H9 (cell line): Measurements from ENCODE around the gene MACC1. TPM values are rescaled to one million over a fixed set of nuclear protein-coding genes. Genes with fewer than 3 reads are reported as not detected.

Experiments
- DNase-seq: peaks from one replicate; pipeline ENCODE4 v3.0.0-alpha.2; 2017
- H2AFZ ChIP-seq: one replicate; pipeline ENCODE4 v1.6.1; 2013; ENCODE audit warnings: mild to moderate bottlenecking, low read length, control low read depth, moderate library complexity
- H2AK5ac ChIP-seq: 2 replicates; pipeline ENCODE4 v1.6.1; 2013; ENCODE audit warnings: low read length, control low read depth, mixed read lengths; ENCODE audit not compliant: insufficient read length
- H2BK120ac ChIP-seq: one replicate; pipeline ENCODE4 v1.6.1; 2013; ENCODE audit warnings: low read depth, mild to moderate bottlenecking, low read length, control low read depth, inconsistent platforms; ENCODE audit not compliant: poor library complexity, severe bottlenecking
- H2BK12ac ChIP-seq: 2 replicates; pipeline ENCODE4 v1.6.1; 2013; ENCODE audit warnings: low read length, control low read depth, mixed read lengths, low read depth; ENCODE audit not compliant: insufficient read length
- H2BK15ac ChIP-seq: 2 replicates; pipeline ENCODE4 v1.6.1; 2013; ENCODE audit warnings: low read depth, low read length, control low read depth
- H2BK20ac ChIP-seq: one replicate; pipeline ENCODE4 v1.6.1; 2013; ENCODE audit warnings: low read depth, mild to moderate bottlenecking, low read length, control low read depth, inconsistent platforms; ENCODE audit not compliant: poor library complexity, severe bottlenecking
- H2BK5ac ChIP-seq: 2 replicates; pipeline ENCODE4 v1.6.1; 2013; ENCODE audit warnings: low read length, control low read depth, mixed read lengths; ENCODE audit not compliant: insufficient read length
- H3K14ac ChIP-seq: 2 replicates; pipeline ENCODE4 v1.6.1; 2013; ENCODE audit warnings: low read length, control low read depth; ENCODE audit not compliant: insufficient read depth
- H3K18ac ChIP-seq: 2 replicates; pipeline ENCODE4 v1.6.1; 2013; ENCODE audit warnings: low read depth, mild to moderate bottlenecking, mixed read lengths, low read length, control low read depth; ENCODE audit not compliant: insufficient read length
- H3K23ac ChIP-seq: 2 replicates; pipeline ENCODE4 v1.6.1; 2013; ENCODE audit warnings: low read length, control low read depth, mixed read lengths, low read depth; ENCODE audit not compliant: insufficient read length
- H3K23me2 ChIP-seq: 2 replicates; pipeline ENCODE4 v1.6.1; 2013; ENCODE audit warnings: low read depth, mild to moderate bottlenecking, mixed read lengths, low read length, control low read depth; ENCODE audit not compliant: insufficient read length, poor library complexity, severe bottlenecking
- H3K27ac ChIP-seq: 2 replicates; pipeline ENCODE4 v1.5.1; 2013; ENCODE audit warnings: low read length, control low read depth, mixed read lengths, low read depth; ENCODE audit not compliant: insufficient read length
- H3K27me3 ChIP-seq: 2 replicates; pipeline ENCODE4 v1.6.1; 2013; ENCODE audit warnings: low read length, control low read depth, inconsistent platforms; ENCODE audit not compliant: insufficient read depth
- H3K4ac ChIP-seq: 2 replicates; pipeline ENCODE4 v1.6.1; 2013; ENCODE audit warnings: low read depth, mild to moderate bottlenecking, control low read depth, inconsistent platforms, low read length, moderate library complexity
- H3K4me1 ChIP-seq: 2 replicates; pipeline ENCODE4 v1.6.1; 2013; ENCODE audit warnings: low read length, control low read depth, inconsistent platforms; ENCODE audit not compliant: insufficient read depth
- H3K4me2 ChIP-seq: 2 replicates; pipeline ENCODE4 v1.6.1; 2013; ENCODE audit warnings: low read length, control low read depth, mixed read lengths; ENCODE audit not compliant: insufficient read length, insufficient read depth
- H3K56ac ChIP-seq: 2 replicates; pipeline ENCODE4 v1.6.1; 2013; ENCODE audit warnings: low read depth, mild to moderate bottlenecking, mixed read lengths, low read length, control low read depth; ENCODE audit not compliant: insufficient read length
- H3K79me1 ChIP-seq: 2 replicates; pipeline ENCODE4 v1.6.1; 2013; ENCODE audit warnings: low read depth, mild to moderate bottlenecking, moderate library complexity, low read length, control low read depth, inconsistent platforms; ENCODE audit not compliant: insufficient read depth, poor library complexity, severe bottlenecking
- H3K79me2 ChIP-seq: 2 replicates; pipeline ENCODE4 v1.6.1; 2013; ENCODE audit warnings: low read length, control low read depth, inconsistent platforms; ENCODE audit not compliant: insufficient read depth
- H3K9ac ChIP-seq: 2 replicates; pipeline ENCODE4 v1.6.1; 2013; ENCODE audit warnings: low read length, control low read depth, mixed read lengths; ENCODE audit not compliant: insufficient read length; ENCODE audit errors: extremely low read depth
- H3K9me3 ChIP-seq: one replicate; pipeline ENCODE4 v1.6.1; 2013; ENCODE audit warnings: low read depth, low read length, inconsistent platforms; ENCODE audit not compliant: control insufficient read depth
- H3T11ph ChIP-seq: one replicate; pipeline ENCODE4 v1.6.1; 2013; ENCODE audit warnings: mild to moderate bottlenecking, low read length, control low read depth, inconsistent platforms
- H4K20me1 ChIP-seq: one replicate; pipeline ENCODE4 v1.6.1; 2013; ENCODE audit not compliant: control insufficient read depth, insufficient read length, insufficient read depth
- H4K5ac ChIP-seq: 2 replicates; pipeline ENCODE4 v1.6.1; 2013; ENCODE audit warnings: low read depth, mild to moderate bottlenecking, mixed read lengths, low read length, control low read depth; ENCODE audit not compliant: insufficient read length
- H4K8ac ChIP-seq: replicated peaks from 2 replicates; pipeline ENCODE4 v1.6.1; 2013; ENCODE audit warnings: low read length, control low read depth, mixed read lengths, low read depth; ENCODE audit not compliant: insufficient read length
- H4K91ac ChIP-seq: 2 replicates; pipeline ENCODE4 v1.6.1; 2013; ENCODE audit warnings: low read depth, mild to moderate bottlenecking, moderate library complexity, mixed read lengths, low read length, control low read depth; ENCODE audit not compliant: insufficient read length
- H3K27ac Mint-ChIP-seq, 3 experiments: 2 replicates in 2 of 3; 3 replicates in 1 of 3; pipeline ENCODE4 v1.8.0; 2020 to 2021; ENCODE audit warnings: mixed read lengths in 3 of 3, mild to moderate bottlenecking in 1 of 3, moderate library complexity in 1 of 3
- H3K27me3 Mint-ChIP-seq: 2 replicates; pipeline ENCODE4 v1.8.0; 2021; ENCODE audit warnings: low read depth, mild to moderate bottlenecking, moderate library complexity, mixed read lengths
- H3K36me3 Mint-ChIP-seq, 3 experiments: 2 replicates in 2 of 3; 3 replicates in 1 of 3; pipeline ENCODE4 v1.8.0; 2020 to 2021; ENCODE audit warnings: low read depth in 3 of 3, mixed read lengths in 3 of 3; ENCODE audit not compliant: insufficient read depth in 1 of 3
- H3K4me1 Mint-ChIP-seq, 2 experiments: 2 replicates each; pipeline ENCODE4 v1.8.0; 2020; ENCODE audit warnings: mixed read lengths in 2 of 2
- H3K4me3 Mint-ChIP-seq, 2 experiments: 2 replicates in 1 of 2; 3 replicates in 1 of 2; pipeline ENCODE4 v1.8.0; 2020 to 2021; ENCODE audit warnings: mild to moderate bottlenecking in 2 of 2, mixed read lengths in 2 of 2, moderate library complexity in 1 of 2
- H3K9me3 Mint-ChIP-seq, 2 experiments: 2 replicates in 1 of 2; 3 replicates in 1 of 2; pipeline ENCODE4 v1.8.0; 2020; ENCODE audit warnings: mild to moderate bottlenecking in 2 of 2, mixed read lengths in 2 of 2, moderate library complexity in 1 of 2
- CTCF ChIP-seq: fragments of 200-600 bp; sonication (generic); conservative IDR thresholded peaks from 3 replicates; pipeline ENCODE4 v1.8.0; 2021; ENCODE audit warnings: antibody characterized with exemption, mild to moderate bottlenecking
- total RNA-seq: library from RNA; stranded (reverse); gene quantifications from 2 replicates; pipeline ENCODE4 v1.2.1, GENCODE V29; 2021

The MACC1 gene
- total RNA-seq, 1 experiment from 2014 or later, result 11.0 TPM

DNA sequence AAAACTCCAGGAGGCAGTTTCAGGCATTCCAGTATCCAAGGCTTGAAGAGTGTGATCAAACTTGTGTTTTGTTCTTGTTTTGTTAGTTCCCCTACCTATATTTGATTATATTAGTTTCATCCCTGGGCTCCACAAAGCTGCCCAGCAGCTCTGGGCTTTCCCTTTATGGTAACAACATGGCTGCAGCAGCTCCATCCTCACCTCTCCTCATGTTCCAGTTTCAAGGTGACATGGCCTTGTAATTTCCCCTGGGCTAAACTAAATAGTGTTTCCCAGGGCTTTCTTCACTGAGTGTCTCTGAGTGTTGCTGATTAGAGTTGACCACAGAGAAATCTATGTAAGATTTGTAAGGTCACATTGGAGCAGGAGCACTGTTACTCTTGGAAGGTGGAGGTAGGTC is 83.4 kb downstream of the MACC1 start:
- H2BK120ac ChIP-seq, result no peak overlapping the region
- H3K4ac ChIP-seq, result no peak overlapping the region
- H3T11ph ChIP-seq, result no peak overlapping the region
- no peaks in the 10 kb centered on the region for H3K9me3 ChIP-seq
- peak overlapping the region; percentile 44 for H3K27ac ChIP-seq
- no peaks in the 10 kb centered on the region for H3K9me3 Mint-ChIP-seq
- no peaks in the 10 kb centered on the region for H4K20me1 ChIP-seq
- no peak overlapping the region for H4K5ac ChIP-seq
- H3K23ac ChIP-seq, result no peak overlapping the region
- no peaks in the 10 kb centered on the region for H3K79me1 ChIP-seq
- no peak overlapping the region for H3K4me2 ChIP-seq
- H3K9ac ChIP-seq, result no peak overlapping the region
- no peaks in the 10 kb centered on the region for H3K27me3 ChIP-seq
- H2BK5ac ChIP-seq, result no peak overlapping the region
- no peak overlapping the region for H3K56ac ChIP-seq
- no peak overlapping the region for H3K18ac ChIP-seq
- no peak overlapping the region for H4K8ac ChIP-seq
- H2BK12ac ChIP-seq, result no peak overlapping the region
- no peak overlapping the region for H2BK15ac ChIP-seq
- TF ChIP-seq CTCF, result no peak
- no peak overlapping the region for H3K27ac Mint-ChIP-seq
- peaks cover 2% of the 10 kb centered on the region; the same call in 1 of the 2 replicates for H3K4me1 ChIP-seq
- no peak overlapping the region for H2AFZ ChIP-seq
- H2BK20ac ChIP-seq, result peak overlapping the region; percentile 75
- H3K36me3 Mint-ChIP-seq, result peaks cover 7 to 9% (median 8%) of the 10 kb centered on the region in 3 experiments; a peak in 6 of 7 replicates
- H3K14ac ChIP-seq, result no peak overlapping the region
- H3K4me3 Mint-ChIP-seq, result no peak overlapping the region
- H3K27me3 Mint-ChIP-seq, result no peaks in the 10 kb centered on the region
- 0 out of 2 replicates have a peak, but pooled peaks cover 2% of the 10 kb centered on the region for H3K79me2 ChIP-seq
- H4K91ac ChIP-seq, result no peak overlapping the region
- no peaks in the 10 kb centered on the region for H3K23me2 ChIP-seq
- DNase-seq, result no peak
- H3K4me1 Mint-ChIP-seq, result peaks cover 9 to 27% of the 10 kb centered on the region in 2 experiments
- H2AK5ac ChIP-seq, result no peak overlapping the region
